Endothelial cell of umbilical vein (primary cell): ENCODE data around the gene LAMB1. TPM values are rescaled to one million over a fixed set of nuclear protein-coding genes. Genes with fewer than 3 reads are reported as not detected.

Source experiments
- BruUV-seq: library from RNA; stranded (reverse); fragments of 400-500 nt; replicated peaks from 2 replicates; lab custom pipeline; 2021; lab: Mats Ljungman, UMichigan
- CTCF ChIA-PET: fragments of 300-600, 350-600 bp; sonication (Branson Sonifier 250); formaldehyde crosslinking; loops from one replicate; lab custom pipeline; 2021; ENCODE audit warnings: antibody characterized with exemption, inconsistent platforms; lab: Charles Lee
- POLR2A ChIA-PET: fragments of 300-600, 350-600 bp; sonication (Branson Sonifier 250); formaldehyde crosslinking; loops from one replicate; lab custom pipeline; 2021; ENCODE audit warnings: antibody characterized with exemption, inconsistent platforms; lab: Charles Lee
- DNase-seq: peaks from one replicate; pipeline ENCODE4 v3.0.0-alpha.2; 2011; ENCODE audit warnings: low read depth, low spot score
- FAIRE-seq: peaks from 2 replicates; lab custom pipeline; 2011; peaks lifted over from hg19 to GRCh38; lab: Jason Lieb, UNC
- H2AFZ ChIP-seq: 2 replicates; pipeline ENCODE4 v1.6.0; 2012; ENCODE audit warnings: low read depth, low read length, control low read depth, inconsistent platforms
- H3K27ac ChIP-seq: 2 replicates; pipeline ENCODE4 v1.5.1; 2011; ENCODE audit warnings: low read depth, mild to moderate bottlenecking, control low read depth, low read length, moderate library complexity; ENCODE audit not compliant: insufficient read depth
- H3K27me3 ChIP-seq, 2 experiments: 2 replicates each; pipeline versions ENCODE4 v1.6.0 to v1.6.1; 2011; ENCODE audit warnings: low read length in 2 of 2, mixed read lengths in 1 of 2; ENCODE audit not compliant: control insufficient read depth in 2 of 2, insufficient read depth in 2 of 2
- H3K36me3 ChIP-seq, 2 experiments: 2 replicates in 1 of 2; 3 replicates in 1 of 2; pipeline ENCODE4 v1.5.1; 2011; ENCODE audit warnings: low read length in 2 of 2, mild to moderate bottlenecking in 1 of 2, moderate library complexity in 1 of 2; ENCODE audit not compliant: control insufficient read depth in 2 of 2, insufficient read depth in 2 of 2; ENCODE audit errors: extremely low read depth in 1 of 2
- H3K4me1 ChIP-seq: 3 replicates; pipeline ENCODE4 v1.5.1; 2011; ENCODE audit warnings: mild to moderate bottlenecking, low read length; ENCODE audit not compliant: control insufficient read depth, insufficient read depth; ENCODE audit errors: extremely low read depth
- H3K4me2 ChIP-seq: 2 replicates; pipeline ENCODE4 v1.6.1; 2011; ENCODE audit warnings: low read length, control low read depth, mixed read lengths; ENCODE audit not compliant: insufficient read depth
- H3K4me3 ChIP-seq, 3 experiments: fragments of 200-600 bp in 1 of 3; sonication (generic), shearing (Covaris generic) in 1 of 3; replicated peaks in 1 of 3; 2 replicates each; pipeline ENCODE4 v1.5.1; 2011 to 2016; ENCODE audit warnings: control low read depth in 3 of 3, low read length in 3 of 3, mild to moderate bottlenecking in 2 of 3, inconsistent platforms in 1 of 3, low read depth in 1 of 3, moderate library complexity in 1 of 3; ENCODE audit not compliant: insufficient read depth in 1 of 3
- H3K79me2 ChIP-seq: 2 replicates; pipeline ENCODE4 v1.6.0; 2012; ENCODE audit warnings: low read length, inconsistent platforms; ENCODE audit not compliant: control insufficient read depth, insufficient read depth
- H3K9ac ChIP-seq: replicated peaks from 2 replicates; pipeline ENCODE3; 2011; ENCODE audit warnings: low read length, control low read depth; ENCODE audit not compliant: insufficient read depth; ENCODE audit errors: extremely low read depth
- H3K9me1 ChIP-seq: replicated peaks from 3 replicates; pipeline ENCODE4 v1.6.0; 2011; ENCODE audit warnings: mild to moderate bottlenecking, low read length; ENCODE audit not compliant: control insufficient read depth, insufficient read depth; ENCODE audit errors: extremely low read depth
- H3K9me3 ChIP-seq: replicated peaks from 2 replicates; pipeline ENCODE4 v1.5.1; 2012; ENCODE audit warnings: low read length, inconsistent platforms; ENCODE audit not compliant: control insufficient read depth, insufficient read depth
- H4K20me1 ChIP-seq: replicated peaks from 2 replicates; pipeline ENCODE3; 2011; ENCODE audit warnings: mild to moderate bottlenecking, low read length; ENCODE audit not compliant: control insufficient read depth, insufficient read depth; ENCODE audit errors: extremely low read depth
- CTCF ChIP-seq, 2 donors: IDR thresholded peaks; 1 replicate in 1 of 2; 2 replicates in 1 of 2; pipeline ENCODE4 v1.5.1; 2011; ENCODE audit warnings: low read length in 2 of 2, mild to moderate bottlenecking in 2 of 2, moderate library complexity in 2 of 2, control low read depth in 1 of 2, inconsistent platforms in 1 of 2, low read depth in 1 of 2; ENCODE audit not compliant: insufficient read depth in 1 of 2; ENCODE audit errors: extremely low read depth in 1 of 2
- EZH2 ChIP-seq: IDR thresholded peaks from 2 replicates; pipeline ENCODE4 v1.6.1; 2012; ENCODE audit warnings: borderline replicate concordance, low read depth, mild to moderate bottlenecking, moderate library complexity, low read length, inconsistent platforms; ENCODE audit not compliant: severe bottlenecking
- FOS ChIP-seq: IDR thresholded peaks from 2 replicates; pipeline ENCODE4 v1.6.1; 2011; ENCODE audit warnings: mild to moderate bottlenecking, low read length, moderate library complexity, borderline replicate concordance; ENCODE audit not compliant: insufficient read depth
- GATA2 ChIP-seq: IDR thresholded peaks from 2 replicates; pipeline ENCODE4 v1.7.0; 2011; ENCODE audit warnings: low read depth, mild to moderate bottlenecking, moderate library complexity, mixed read lengths, low read length; ENCODE audit not compliant: insufficient read length, insufficient read depth
- JUN ChIP-seq: IDR thresholded peaks from 2 replicates; pipeline ENCODE4 v1.6.1; 2011; ENCODE audit warnings: borderline replicate concordance, low read depth; ENCODE audit not compliant: insufficient read length, insufficient read depth
- MYC ChIP-seq: IDR thresholded peaks from one replicate; pipeline ENCODE4 v1.6.1; 2011; ENCODE audit warnings: mild to moderate bottlenecking, low read depth, low read length
- POLR2A ChIP-seq: IDR thresholded peaks from 2 replicates; pipeline ENCODE4 v1.6.1; 2012; ENCODE audit warnings: low read depth, mild to moderate bottlenecking, control low read depth, low read length
- POLR2AphosphoS5 ChIP-seq: IDR thresholded peaks from 2 replicates; pipeline ENCODE4 v1.6.1; 2012; ENCODE audit warnings: low read depth, mild to moderate bottlenecking, control low read depth, low read length, moderate library complexity; ENCODE audit not compliant: insufficient read depth
- dilution Hi-C: fragments of 300-500 bp; cut with MboI; formaldehyde crosslinking; loops from one replicate; pipeline ENCODE4 v1.15.0; 2019; ENCODE audit warnings: low sequenced_read_pairs; ENCODE audit not compliant: extremely low pct_ligation_motif_present
- intact Hi-C: fragments of 100-400 bp; cut with micrococcal nuclease; formaldehyde crosslinking; loops from one replicate; pipeline ENCODE4 v1.10.0; 2022
- polyA plus RNA-seq, 4 experiments: library from polyadenylated mRNA; depleted of rRNA in 3 of 4; stranded (reverse) in 3 of 4; unstranded in 1 of 4; fragments of >200 nt; gene quantifications; 2 replicates each; pipeline versions ENCODE4 v1.2.1 to v1.2.3, GENCODE V29; 2011 to 2012; ENCODE audit warnings: missing spikeins in 1 of 4
- total RNA-seq: library from RNA; stranded (reverse); gene quantifications from 2 replicates; pipeline ENCODE4 v1.2.3, GENCODE V29; 2021
- TF ChIP-seq, protein P1 (sequence below): IDR thresholded peaks from 2 replicates; pipeline ENCODE4 v1.6.1; 2011; ENCODE audit not compliant: insufficient read depth, insufficient read length

Gene LAMB1
- total and polyA plus RNA-seq, 2 donors (not counting 3 experiments of a cell fraction or from before 2014, with no cell fraction given), result 588 to 703 TPM

GRCh38 chr7:107909445-107909844, 93.5 kb downstream of the LAMB1 start:
- ChIA-PET CTCF (no interaction called here), POLR2A (no interaction called here)
- H3K79me2 ChIP-seq, result peaks cover 10% of the 10 kb centered on the region
- dilution Hi-C loops, result no loop called here
- no peak overlapping the region for H3K27ac ChIP-seq
- peaks cover 3% of the 10 kb centered on the region for H3K4me1 ChIP-seq
- no peaks in the 10 kb centered on the region for H3K9me3 ChIP-seq
- no peak overlapping the region for H3K9ac ChIP-seq
- intact Hi-C loops, result no loop called here
- peaks cover 10 to 19% of the 10 kb centered on the region in 2 experiments for H3K36me3 ChIP-seq
- H3K4me2 ChIP-seq, result no peak overlapping the region
- peaks cover 2% of the 10 kb centered on the region for H3K9me1 ChIP-seq
- H3K4me3 ChIP-seq, result no peak overlapping the region
- H4K20me1 ChIP-seq, result no peaks in the 10 kb centered on the region
- TF ChIP-seq POLR2AphosphoS5, result no peak
- no peaks in the 10 kb centered on the region for H3K27me3 ChIP-seq
- BruUV-seq, result no TSS peak
- no peak for FAIRE-seq
- H2AFZ ChIP-seq, result no peak overlapping the region
- DNase-seq, result no peak

DNA sequence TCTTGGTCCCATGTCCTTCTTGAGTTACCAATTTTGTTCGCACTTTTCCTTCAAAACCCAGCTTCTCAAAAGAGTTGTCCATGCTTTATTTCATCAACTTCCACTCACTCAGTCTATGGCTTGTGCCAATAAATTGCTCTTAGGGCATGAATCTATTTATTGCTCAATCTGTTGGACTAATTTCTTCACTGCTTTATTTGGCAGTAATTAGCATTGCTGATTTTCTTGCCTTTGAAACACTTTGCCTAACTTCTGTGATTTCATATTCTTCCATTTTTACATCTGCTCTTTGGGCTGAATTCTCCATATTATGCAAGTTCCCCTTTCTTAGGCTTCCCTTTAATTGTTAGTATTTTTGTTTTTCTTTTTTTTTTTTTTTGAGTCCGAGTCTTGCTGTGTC, 95.2 kb downstream of the LAMB1 start:
- Histone ChIP-seq H2AFZ (no peak overlapping the region), H3K79me2 (peaks cover 3% of the 10 kb centered on the region), H3K4me2 (no peak overlapping the region), H3K36me3 (peaks cover 14 to 32% of the 10 kb centered on the region in 2 experiments), H3K9ac (no peak overlapping the region), H3K27me3 (no peaks in the 10 kb centered on the region), H3K9me3 (no peaks in the 10 kb centered on the region), H3K4me3 (no peak overlapping the region), H3K4me1 (no peaks in the 10 kb centered on the region), H3K27ac (no peak overlapping the region), H4K20me1 (no peaks in the 10 kb centered on the region), H3K9me1 (peaks cover 2% of the 10 kb centered on the region)
- ChIA-PET POLR2A (no interaction called here), CTCF (interaction anchor here (0.9 kb wide), 1 partner anchor 9 kb away, joined by 3 read pairs; no protein-coding TSS in a partner anchor)
- DNase-seq, result no peak
- TF ChIP-seq POLR2AphosphoS5, result no peak
- TF ChIP-seq POLR2A, result no peak
- TF ChIP-seq JUN, result no peak
- no peak for TF ChIP-seq MYC
- no peak for TF ChIP-seq FOS
- TF ChIP-seq, protein P1, sequence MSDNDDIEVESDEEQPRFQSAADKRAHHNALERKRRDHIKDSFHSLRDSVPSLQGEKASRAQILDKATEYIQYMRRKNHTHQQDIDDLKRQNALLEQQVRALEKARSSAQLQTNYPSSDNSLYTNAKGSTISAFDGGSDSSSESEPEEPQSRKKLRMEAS, result no peak
- no peak for TF ChIP-seq CTCF (IDR thresholded peaks at IDR 0.05; ENCODE audit: extremely low read depth in 1 of 2, insufficient read depth in 1 of 2, low read depth in 1 of 2, low read length in 2 of 2)
- TF ChIP-seq GATA2, result no peak
- no peak for TF ChIP-seq EZH2
- no TSS peak for BruUV-seq
- intact Hi-C loops, result no loop called here
- dilution Hi-C loops, result no loop called here
- no peak for FAIRE-seq
